Small intestine (tissue), 7 donors: Measurements from ENCODE around the gene PHF13. TPM values are rescaled to one million over a fixed set of nuclear protein-coding genes. Genes with fewer than 3 reads are reported as not detected.
"Not testable (repeated sequence)": the region's sequence is repeated elsewhere in the genome, so short reads cannot be mapped to it uniquely, and the experiment has no call there.

Experiments used
- DNase-seq, 2 donors: peaks; one replicate each; pipeline versions ENCODE4 v3.0.0 to v3.0.0-alpha.2; 2013
- FAIRE-seq: peaks from 2 replicates; lab custom pipeline; 2012; peaks lifted over from hg19 to GRCh38; lab: Jason Lieb, UNC
- H3K27ac ChIP-seq, 3 donors: one replicate each; pipeline ENCODE4 v1.5.1; 2013; ENCODE audit warnings: low read length in 2 of 3, mild to moderate bottlenecking in 2 of 3, control low read depth in 1 of 3, inconsistent platforms in 1 of 3, low read depth in 1 of 3, moderate library complexity in 1 of 3
- H3K27me3 ChIP-seq, 3 donors: one replicate each; pipeline ENCODE4 v1.6.1; 2013; ENCODE audit warnings: low read length in 3 of 3, inconsistent platforms in 1 of 3; ENCODE audit not compliant: control insufficient read depth in 3 of 3, insufficient read depth in 3 of 3
- H3K36me3 ChIP-seq, 3 donors: one replicate each; pipeline ENCODE4 v1.6.1; 2013; ENCODE audit warnings: low read length in 3 of 3, inconsistent platforms in 1 of 3, low read depth in 1 of 3, mild to moderate bottlenecking in 1 of 3, moderate library complexity in 1 of 3; ENCODE audit not compliant: control insufficient read depth in 3 of 3, insufficient read depth in 2 of 3
- H3K4me1 ChIP-seq, 3 donors: one replicate each; pipeline ENCODE4 v1.6.1; 2013; ENCODE audit warnings: low read length in 2 of 3, inconsistent platforms in 1 of 3, low read depth in 1 of 3, mild to moderate bottlenecking in 1 of 3, moderate library complexity in 1 of 3; ENCODE audit not compliant: control insufficient read depth in 3 of 3, insufficient read depth in 2 of 3
- H3K4me3 ChIP-seq, 3 donors: one replicate each; pipeline ENCODE4 v1.5.1; 2013; ENCODE audit warnings: low read length in 3 of 3, control low read depth in 1 of 3, inconsistent platforms in 1 of 3, low read depth in 1 of 3, mild to moderate bottlenecking in 1 of 3, moderate library complexity in 1 of 3
- H3K9me3 ChIP-seq, 2 donors: one replicate each; pipeline ENCODE4 v1.6.1; 2013; ENCODE audit warnings: low read depth in 1 of 2, low read length in 1 of 2; ENCODE audit not compliant: control insufficient read depth in 2 of 2, insufficient read depth in 1 of 2
- WGBS, 3 donors: extraction: QIAGEN DNeasy Blood & Tissue Kit; methylation state at CpG; one replicate each; pipeline ENCODE4 v1.1.7; 2013; 5-methylcytosine and 5-hydroxymethylcytosine counted together
- polyA plus RNA-seq, 4 donors: library from polyadenylated mRNA; stranded (reverse) in 3 of 4; unstranded in 1 of 4; fragments of 200-250 nt in 3 of 4; fragments of 120-200 nt in 1 of 4; gene quantifications; one replicate each; pipeline versions ENCODE4 v1.2.1 to v1.2.3, GENCODE V29; 2013
- donor health status: healthy with polysubstance abuse.
- donor health status: control.
- donor health status: control.
- donor health status: Bipolar disorder and iron deficiency.
- donor health status: healthy.

The PHF13 gene
- polyA plus RNA-seq, 4 donors: 4.0 to 13.4 (median 4.8) TPM

DNA sequence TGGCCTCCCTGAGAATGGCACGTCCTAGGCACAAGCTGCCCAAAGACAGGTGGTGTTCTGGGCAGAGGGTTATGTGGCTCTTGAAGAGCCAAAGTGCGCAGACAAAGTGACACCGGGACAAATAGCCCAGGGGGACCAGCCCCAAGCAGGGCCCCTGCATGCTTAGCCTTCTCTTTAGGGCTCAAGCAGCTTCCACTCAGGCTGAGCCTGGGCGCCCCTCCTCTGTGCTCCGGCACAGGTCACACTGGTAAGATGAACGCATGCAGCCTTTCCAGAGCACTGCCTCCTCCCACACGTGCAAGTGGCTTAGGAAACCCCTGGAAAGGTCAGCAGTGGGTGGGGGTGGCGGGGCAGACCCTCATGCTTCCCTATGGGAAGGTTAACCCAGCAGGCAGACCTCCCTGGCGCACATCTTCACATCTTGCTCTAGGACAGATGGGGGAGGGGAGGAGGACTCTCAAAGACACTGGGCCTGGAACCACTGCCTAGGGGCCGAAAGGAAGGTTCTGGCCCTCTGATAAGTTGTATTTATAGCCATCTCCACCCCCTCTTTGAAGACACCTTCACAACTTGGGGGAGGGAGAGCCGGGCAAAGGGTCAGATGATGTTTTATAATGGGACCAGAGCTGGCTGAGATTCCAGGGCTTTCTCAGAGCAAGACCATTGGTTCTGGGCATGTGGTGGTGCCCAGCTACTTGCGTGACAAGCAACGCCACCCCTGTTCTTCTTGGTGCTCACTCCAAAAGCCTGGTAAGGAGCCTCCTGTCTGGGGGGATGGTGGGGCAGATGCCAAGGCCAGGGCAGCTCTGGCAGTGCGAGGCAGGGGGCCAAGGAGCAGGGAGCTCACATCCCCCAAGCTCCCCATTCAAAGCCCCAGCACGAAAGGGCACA is 16.4 kb upstream of the PHF13 start:
- H3K27me3 ChIP-seq: no peaks in the 10 kb centered on the region
- H3K4me1 ChIP-seq: peaks cover 0 to 10% (median 2%) of the 10 kb centered on the region in 3 donors
- DNase-seq (no peak), FAIRE-seq (no peak)
- peaks cover 4 to 74% (median 8%) of the 10 kb centered on the region in 3 donors for H3K36me3 ChIP-seq
- H3K4me3 ChIP-seq: no peak overlapping the region
- H3K27ac ChIP-seq: no peak overlapping the region
- H3K9me3 ChIP-seq: no peaks in the 10 kb centered on the region
- 80 to 84% (median 80%) methylated on average over 15 of the region's 15 CpGs for WGBS, 3 donors

DNA sequence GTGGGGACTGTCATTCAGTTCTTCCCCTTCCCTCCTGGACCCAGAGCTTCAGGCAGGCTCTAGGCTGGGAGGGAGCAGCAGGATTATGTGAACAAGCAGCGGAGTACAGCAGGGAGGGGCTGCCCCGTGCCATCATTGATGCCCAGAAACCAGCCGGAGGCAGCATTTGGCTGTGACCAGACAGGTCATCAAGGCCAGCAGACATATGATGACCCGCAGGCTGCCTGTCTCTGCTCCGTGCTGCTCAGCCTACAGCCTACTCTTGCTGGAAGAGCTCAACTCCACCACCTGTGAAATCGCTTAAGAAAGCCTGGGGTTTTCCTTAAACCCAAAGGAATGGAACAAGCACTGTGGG is 15.8 kb upstream of the PHF13 start:
- Histone ChIP-seq H3K9me3 (no peaks in the 10 kb centered on the region), H3K27ac (no peak overlapping the region), H3K36me3 (peaks cover 4 to 68% (median 8%) of the 10 kb centered on the region in 3 donors), H3K4me1 (peaks cover 0 to 10% (median 2%) of the 10 kb centered on the region in 3 donors), H3K4me3 (no peak overlapping the region), H3K27me3 (no peaks in the 10 kb centered on the region)
- DNase-seq (no peak), FAIRE-seq (no peak)
- WGBS, 3 donors: 89 to 93% (median 93%) methylated on average over 6 of the region's 6 CpGs

- Histone ChIP-seq H3K4me3 (peak overlapping the region in 1 of 3 donors; percentile 24), H3K4me1 (peaks cover 0 to 20% (median 3%) of the 10 kb centered on the region in 3 donors), H3K27ac (peak overlapping the region in 1 of 3 donors; percentile 45), H3K9me3 (no peaks in the 10 kb centered on the region), H3K27me3 (no peaks in the 10 kb centered on the region), H3K36me3 (peaks cover 4 to 52% (median 5%) of the 10 kb centered on the region in 3 donors)
- 70 to 81% (median 80%) methylated on average over 31 of the region's 31 CpGs for WGBS, 3 donors
- DNase-seq (peak in 1 of 2 donors; percentile 39), FAIRE-seq (no peak)
Observed at GRCh38 chr1:6599141-6599975, 14.2 kb upstream of the PHF13 start.

DNA sequence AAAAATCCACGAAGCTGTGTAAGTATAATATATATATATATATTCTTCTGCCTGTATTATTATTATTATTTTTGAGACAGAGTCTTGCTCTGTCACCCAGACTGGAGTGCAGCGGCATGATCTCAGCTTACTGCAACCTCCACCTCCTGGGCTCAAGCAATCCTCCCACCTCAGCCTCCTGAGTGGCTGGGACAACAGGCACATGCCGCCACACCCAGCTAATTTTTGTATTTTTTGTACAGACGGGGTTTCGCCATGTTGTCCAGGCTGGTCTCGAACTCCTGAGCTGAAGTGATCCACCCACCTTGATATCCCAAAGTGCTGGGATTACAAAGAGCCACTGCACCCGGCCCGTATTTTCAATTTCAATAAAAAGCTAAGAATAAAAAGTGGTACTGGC is 13.5 kb upstream of the PHF13 start:
- FAIRE-seq, H3K27me3 ChIP-seq, H3K9me3 ChIP-seq, DNase-seq: not testable (repeated sequence)
- Histone ChIP-seq H3K4me1 (peaks cover 0 to 22% (median 3%) of the 10 kb centered on the region in 3 donors), H3K36me3 (peaks cover 4 to 47% (median 5%) of the 10 kb centered on the region in 3 donors), H3K4me3 (peak overlapping the region in 2 of 3 donors; percentile 72 to 89), H3K27ac (peak overlapping the region in 1 of 3 donors; percentile 95)
- WGBS, 3 donors: 45 to 61% (median 60%) methylated on average over 8 of the region's 8 CpGs

- H3K36me3 ChIP-seq: peaks cover 4 to 42% (median 5%) of the 10 kb centered on the region in 3 donors
- no peaks in the 10 kb centered on the region for H3K27me3 ChIP-seq
- H3K9me3 ChIP-seq: no peaks in the 10 kb centered on the region
- H3K4me1 ChIP-seq: peaks cover 0 to 22% (median 3%) of the 10 kb centered on the region in 3 donors
- peak overlapping the region; percentile 33 to 89 (median 72) for H3K4me3 ChIP-seq
- 12 to 18% (median 16%) methylated on average over 10 of the region's 10 CpGs for WGBS, 3 donors
- H3K27ac ChIP-seq: peak overlapping the region in 2 of 3 donors; percentile 71 to 95
- FAIRE-seq: no peak
- peak in 1 of 2 donors; percentile 16 for DNase-seq
Observed at GRCh38 chr1:6600410-6601048, 13.0 kb upstream of the PHF13 start.

DNA sequence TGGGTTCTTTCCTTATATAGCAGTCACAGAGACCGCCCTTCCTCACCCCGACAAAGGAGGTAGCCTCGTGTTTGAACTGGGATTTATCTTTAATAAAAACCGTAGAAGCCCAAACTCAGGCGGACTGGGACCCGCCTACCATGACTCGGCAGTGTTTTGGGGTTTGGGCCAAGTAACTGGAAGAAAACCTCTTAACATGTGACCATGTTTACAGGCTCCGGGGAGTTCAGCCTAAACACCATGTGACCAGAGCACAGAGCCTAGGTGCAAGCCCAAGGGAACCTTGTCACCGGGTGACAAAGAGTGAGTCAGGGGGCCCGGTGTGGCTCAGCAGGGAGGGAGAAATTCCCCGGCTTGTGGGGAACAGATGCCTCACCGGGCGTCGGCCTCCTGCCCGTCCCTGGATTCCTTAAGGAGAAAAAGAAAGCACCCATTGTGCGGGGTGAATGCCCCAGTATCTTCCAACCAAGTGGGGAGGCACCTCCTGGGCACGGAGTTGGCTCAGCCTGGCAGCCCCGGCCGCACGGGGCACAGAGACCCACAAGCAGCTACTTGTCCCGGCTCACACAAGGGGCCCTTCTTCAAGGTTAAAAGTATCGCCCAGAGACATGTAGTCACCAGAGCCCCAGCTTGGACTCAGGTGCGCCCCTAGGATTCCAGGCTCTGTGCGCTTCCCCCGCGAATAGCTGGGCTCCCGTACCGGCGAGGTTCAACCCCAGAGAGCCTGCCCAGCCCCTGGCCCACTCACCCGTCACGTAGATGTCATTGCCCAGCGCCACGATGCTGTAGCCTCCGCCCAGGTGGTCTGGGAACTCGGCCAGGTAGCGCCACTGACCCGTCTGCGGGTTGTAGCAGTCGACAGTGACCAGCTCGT is 12.2 kb upstream of the PHF13 start:
- FAIRE-seq (no peak), DNase-seq (peak; percentile 78 to 80)
- no peaks in the 10 kb centered on the region for H3K27me3 ChIP-seq
- H3K36me3 ChIP-seq: peaks cover 4 to 34% (median 5%) of the 10 kb centered on the region in 3 donors
- H3K27ac ChIP-seq: peak overlapping the region; percentile 68 to 95 (median 71)
- peaks cover 0 to 22% (median 3%) of the 10 kb centered on the region in 3 donors for H3K4me1 ChIP-seq
- H3K4me3 ChIP-seq: peak overlapping the region; percentile 72 to 89 (median 82)
- no peaks in the 10 kb centered on the region for H3K9me3 ChIP-seq
- 0% methylated on average over 39 to 40 of the region's 40 CpGs for WGBS, 3 donors

- no peaks in the 10 kb centered on the region for H3K27me3 ChIP-seq
- no peak for FAIRE-seq
- peak overlapping the region; percentile 72 to 89 (median 82) for H3K4me3 ChIP-seq
- H3K9me3 ChIP-seq: no peaks in the 10 kb centered on the region
- peak overlapping the region; percentile 68 to 95 (median 76) for H3K27ac ChIP-seq
- H3K36me3 ChIP-seq: peaks cover 0 to 26% (median 5%) of the 10 kb centered on the region in 3 donors
- 0% methylated on average over 77 to 103 of the region's 103 CpGs for WGBS, 3 donors
- DNase-seq: peak; percentile 43 to 84
- H3K4me1 ChIP-seq: peaks cover 0 to 22% (median 3%) of the 10 kb centered on the region in 3 donors
Observed at GRCh38 chr1:6601923-6602668, 11.4 kb upstream of the PHF13 start.
